Midbrain (tissue), 1 donor: Measurements from ENCODE around the gene KRT34.

Experiments
- DNase-seq: peaks from one replicate; lab custom pipeline; 2025; lab: John Stamatoyannopoulos, UW

The KRT34 gene

DNA sequence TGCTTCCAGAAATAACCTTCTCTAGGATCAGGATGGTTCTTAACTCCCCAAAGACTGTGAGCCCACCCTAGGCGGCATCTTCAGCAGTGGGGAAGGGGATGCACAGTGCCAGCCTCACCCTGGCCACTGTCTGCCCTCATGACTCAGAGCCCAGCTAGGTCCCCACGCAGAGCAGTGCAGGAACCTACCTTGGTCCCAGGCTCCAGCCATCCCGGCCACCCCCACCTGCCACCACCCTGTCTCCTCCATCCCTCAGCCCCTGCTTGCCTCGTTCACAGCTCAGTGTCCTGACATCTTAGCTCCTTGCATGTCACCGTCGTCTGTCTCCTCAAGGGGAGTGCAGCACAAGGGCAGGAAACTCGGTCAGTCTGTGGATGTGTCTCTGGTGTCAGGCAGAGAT is 50.5 kb downstream of the KRT34 start:
- no peak for DNase-seq

GRCh38 chr17:41329279-41329948 is 52.7 kb downstream of the KRT34 start:
- DNase-seq: no peak

DNA sequence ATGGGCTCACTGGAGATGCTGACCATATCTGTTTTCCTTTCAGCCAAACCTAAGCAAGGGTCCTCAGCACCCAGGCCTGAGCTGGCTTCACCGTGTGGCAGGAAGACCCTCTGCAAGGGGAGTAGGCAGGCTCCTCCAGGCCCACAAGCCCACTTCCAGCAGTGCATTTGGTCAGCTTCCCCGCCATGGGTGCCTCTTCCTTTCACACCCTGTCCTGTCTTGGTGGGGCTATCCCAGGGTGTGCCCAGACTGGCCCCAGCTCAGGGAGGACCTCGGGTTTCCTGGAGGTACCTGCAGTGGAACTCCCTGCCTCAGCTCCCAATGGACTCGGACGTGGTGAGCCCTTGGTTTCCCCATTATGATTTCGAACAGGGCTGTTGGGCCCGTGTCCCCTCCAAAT is 53.9 kb downstream of the KRT34 start:
- DNase-seq: no peak
